Pancreas (tissue), 10 donors: Measurements from ENCODE around the gene ZNF330. TPM values are rescaled to one million over a fixed set of nuclear protein-coding genes. Genes with fewer than 3 reads are reported as not detected.

Source experiments
- ATAC-seq, 4 donors: fragments of 200-7000 bp; cut with Tn5 transposase; one replicate each; pipeline versions ENCODE4 v1.8.0 to v1.9.1; 2020; ENCODE audit warnings: mild to moderate bottlenecking in 4 of 4, moderate library complexity in 4 of 4
- DNase-seq, 6 donors: peaks; one replicate each; pipeline ENCODE4 v3.0.0-alpha.2; 2020
- FAIRE-seq: peaks from 2 replicates; lab custom pipeline; 2012; peaks lifted over from hg19 to GRCh38; lab: Jason Lieb, UNC
- H3K27ac ChIP-seq, 4 donors: fragments of 200-600 bp; sonication (generic); 1 replicate in 3 of 4; 2 replicates in 1 of 4; pipeline versions ENCODE4 v1.5.0 to v1.8.0; 2020
- H3K27me3 ChIP-seq, 4 donors: fragments of 200-600 bp; one replicate each; pipeline ENCODE4 v1.8.0; 2021
- H3K36me3 ChIP-seq, 3 donors: fragments of 200-600 bp; sonication (generic) in 1 of 3; one replicate each; pipeline versions ENCODE4 v1.5.0 to v1.8.0; 2020 to 2021
- H3K4me1 ChIP-seq, 3 donors: fragments of 200-600 bp; one replicate each; pipeline ENCODE4 v1.8.0; 2021
- H3K4me3 ChIP-seq, 4 donors: fragments of 200-600 bp; sonication (generic) in 2 of 4; one replicate each; pipeline versions ENCODE4 v1.5.0 to v1.8.0; 2020 to 2021
- H3K9me3 ChIP-seq, 4 donors: fragments of 200-600 bp; one replicate each; pipeline ENCODE4 v1.8.0; 2021
- CTCF ChIP-seq, 4 donors: fragments of 200-600 bp; sonication (generic) in 3 of 4; IDR thresholded peaks; one replicate each; pipeline versions ENCODE4 v1.5.0 to v1.8.0; 2021; ENCODE audit warnings: antibody characterized with exemption in 4 of 4
- WGBS, 2 donors: extraction: QIAGEN DNeasy Blood & Tissue Kit; methylation state at CpG; one replicate each; pipeline ENCODE4 v1.1.7; 2013; 5-methylcytosine and 5-hydroxymethylcytosine counted together
- intact Hi-C, 3 donors: fragments of 100-400 bp; cut with DNase I; formaldehyde crosslinking; loops; one replicate each; pipeline versions ENCODE4 v1.11.1 to v1.14.2; 2022
- polyA plus RNA-seq, 2 donors: library from polyadenylated mRNA; stranded (reverse); fragments of 200-250 nt; gene quantifications; one replicate each; pipeline ENCODE4 v1.2.3, GENCODE V29; 2013
- total RNA-seq, 6 donors: library from RNA; stranded (reverse); fragmentation: NEBNext Ultra II Directional in 4 of 6; extraction: Animal tissue kit (Norgen Biotek cat#: 25700) in 4 of 6; gene quantifications; one replicate each; pipeline versions ENCODE4 v1.2.1 to v1.2.4, GENCODE V29; 2021 to 2023
- donor health status: healthy with polysubstance abuse.
- donor health status: DM: no; HTN: no; CAD: no; lungs with moderate emphysema.
- donor health status: DM: no; HTN: no; CAD: no.
- donor health status: control.
- donor health status: control.
- donor health status: Bipolar disorder and iron deficiency.
- donor health status: DM: yes; HTN: yes; CAD: no.
- donor health status: DM: no; HTN: no; CAD: no.
- donor health status: DM: no; HTN: no; CAD: no.
- donor health status: DM: yes; HTN: yes; CAD: no.

ZNF330 gene
- total RNA-seq (10 to 100 TPM; 15.5 to 28.2 (median 18.8) TPM), polyA plus RNA-seq (10 to 100 TPM; 11.5 to 20.4 TPM)

GRCh38 chr4:141220691-141221659 is at the start of gene ZNF330:
TSS of gene ZNF330 (plus strand) at chr4:141220895. CDS start at chr4:141222372, 1,477 bp downstream.
- Histone ChIP-seq H3K4me1 (peaks cover 6 to 32% (median 11%) of the 10 kb centered on the region in 3 donors), H3K36me3 (no peaks in the 10 kb centered on the region), H3K27ac (peak within 1 kb of the TSS; percentile 81 to 98 (median 93)), H3K27me3 (no peaks in the 10 kb centered on the region), H3K4me3 (peak within 1 kb of the TSS; percentile 65 to 87 (median 78)), H3K9me3 (no peaks in the 10 kb centered on the region)
- peak; percentile 97 to 99 (median 98) for ATAC-seq
- DNase-seq = peak; percentile 83 to 100 (median 94)
- 0% methylated on average over 57 of the region's 57 CpGs for WGBS, 2 donors
- intact Hi-C loops = no loop called here
- peak; percentile 83 for FAIRE-seq
- no peak for TF ChIP-seq CTCF (IDR thresholded peaks at IDR 0.05)

GRCh38 chr4:141174457-141174856 is 46.2 kb upstream of the ZNF330 start:
- Histone ChIP-seq H3K9me3 (no peaks in the 10 kb centered on the region), H3K27ac (no peak overlapping the region), H3K4me1 (no peaks in the 10 kb centered on the region), H3K27me3 (peaks cover 0 to 4% (median 0%) of the 10 kb centered on the region in 4 donors), H3K36me3 (no peaks in the 10 kb centered on the region), H3K4me3 (no peak overlapping the region)
- ATAC-seq (peak in 1 of 4 donors; percentile 53), FAIRE-seq (no peak), DNase-seq (no peak)
- TF ChIP-seq CTCF (IDR thresholded peaks at IDR 0.05) = no peak
- intact Hi-C loops = no loop called here
- WGBS, 2 donors = 49 to 58% methylated on average over 1 of the region's 1 CpG

GRCh38 chr4:141177171-141177570 is 43.5 kb upstream of the ZNF330 start:
- DNase-seq (no peak), FAIRE-seq (no peak)
- 3 to 22% methylated on average over 1 of the region's 1 CpG for WGBS, 2 donors

GRCh38 chr4:141179474-141180373 is 41.0 kb upstream of the ZNF330 start:
- FAIRE-seq = no peak
- TF ChIP-seq CTCF (IDR thresholded peaks at IDR 0.05) = no peak

More at GRCh38 chr4:141177171-141177570, 43.5 kb upstream of the ZNF330 start:
- Histone ChIP-seq H3K27me3 (peaks cover 0 to 4% (median 0%) of the 10 kb centered on the region in 4 donors), H3K9me3 (no peaks in the 10 kb centered on the region), H3K27ac (no peak overlapping the region), H3K4me1 (no peaks in the 10 kb centered on the region), H3K4me3 (no peak overlapping the region), H3K36me3 (no peaks in the 10 kb centered on the region)
- no peak for ATAC-seq
- TF ChIP-seq CTCF (IDR thresholded peaks at IDR 0.05) = no peak
- intact Hi-C loops = no loop called here

More at GRCh38 chr4:141179474-141180373, 41.0 kb upstream of the ZNF330 start:
- 30 to 35% methylated on average over 8 of the region's 8 CpGs for WGBS, 2 donors
- DNase-seq (no peak), ATAC-seq (no peak)
- no peaks in the 10 kb centered on the region for H3K4me1 ChIP-seq
- no peaks in the 10 kb centered on the region for H3K36me3 ChIP-seq
- H3K27me3 ChIP-seq = peaks cover 0 to 4% (median 0%) of the 10 kb centered on the region in 4 donors
- intact Hi-C loops = no loop called here
- no peaks in the 10 kb centered on the region for H3K9me3 ChIP-seq
- H3K27ac ChIP-seq = no peak overlapping the region
- no peak overlapping the region for H3K4me3 ChIP-seq
